Liver (tissue), 9 donors: Measurements from ENCODE around the gene ELL2. TPM values are rescaled to one million over a fixed set of nuclear protein-coding genes. Genes with fewer than 3 reads are reported as not detected.
"Not testable (repeated sequence)": the region's sequence is repeated elsewhere in the genome, so short reads cannot be mapped to it uniquely, and the experiment has no call there.

Source experiments
- DNase-seq: peaks from one replicate; pipeline ENCODE4 v3.0.0-alpha.2; 2017; ENCODE audit warnings: low spot score
- H3K27ac ChIP-seq, 2 donors: one replicate each; pipeline ENCODE4 v1.7.0; 2013; ENCODE audit warnings: inconsistent platforms in 2 of 2, low read length in 2 of 2, control low read depth in 1 of 2, low read depth in 1 of 2, mild to moderate bottlenecking in 1 of 2
- H3K27me3 ChIP-seq, 4 donors: one replicate each; pipeline versions ENCODE4 v1.6.1 to v1.7.0; 2013; ENCODE audit warnings: low read length in 3 of 4, inconsistent platforms in 1 of 4, mild to moderate bottlenecking in 1 of 4, moderate library complexity in 1 of 4; ENCODE audit not compliant: control insufficient read depth in 4 of 4, insufficient read depth in 4 of 4
- H3K36me3 ChIP-seq, 4 donors: one replicate each; pipeline versions ENCODE4 v1.6.1 to v1.7.0; 2013; ENCODE audit warnings: low read length in 3 of 4, mild to moderate bottlenecking in 3 of 4, low read depth in 1 of 4, moderate library complexity in 1 of 4; ENCODE audit not compliant: control insufficient read depth in 4 of 4, insufficient read depth in 3 of 4
- H3K4me1 ChIP-seq, 4 donors: one replicate each; pipeline versions ENCODE4 v1.6.1 to v1.7.0; 2013; ENCODE audit warnings: low read length in 3 of 4, mild to moderate bottlenecking in 3 of 4, moderate library complexity in 1 of 4; ENCODE audit not compliant: control insufficient read depth in 4 of 4, insufficient read depth in 4 of 4
- H3K4me3 ChIP-seq, 3 donors: one replicate each; pipeline versions ENCODE4 v1.6.1 to v1.7.0; 2013; ENCODE audit warnings: low read length in 3 of 3, control low read depth in 1 of 3, low read depth in 1 of 3, mild to moderate bottlenecking in 1 of 3
- H3K9ac ChIP-seq, 2 donors: one replicate each; pipeline ENCODE4 v1.7.0; 2013; ENCODE audit warnings: low read length in 2 of 2, mild to moderate bottlenecking in 2 of 2, moderate library complexity in 2 of 2, control low read depth in 1 of 2, low read depth in 1 of 2
- H3K9me3 ChIP-seq, 4 donors: one replicate each; pipeline versions ENCODE4 v1.6.1 to v1.7.0; 2013; ENCODE audit warnings: low read length in 3 of 4; ENCODE audit not compliant: control insufficient read depth in 4 of 4
- EGR1 ChIP-seq, 2 donors: IDR thresholded peaks; 2 replicates each; pipeline ENCODE4 v1.6.1; 2016 to 2018; ENCODE audit warnings: antibody characterized with exemption in 2 of 2, low read depth in 2 of 2
- FOXA1 ChIP-seq: IDR thresholded peaks from 2 replicates; pipeline ENCODE4 v1.6.1; 2016; ENCODE audit warnings: antibody characterized with exemption
- FOXA2 ChIP-seq: IDR thresholded peaks from 2 replicates; pipeline ENCODE4 v1.6.1; 2016; ENCODE audit warnings: antibody characterized with exemption
- GABPA ChIP-seq, 2 donors: IDR thresholded peaks in 1 of 2; conservative IDR thresholded peaks in 1 of 2; 2 replicates each; pipeline ENCODE4 v1.6.1; 2016; ENCODE audit warnings: antibody characterized with exemption in 2 of 2, mild to moderate bottlenecking in 1 of 2, moderate library complexity in 1 of 2
- JUND ChIP-seq, 2 donors: IDR thresholded peaks; 2 replicates each; pipeline ENCODE4 v1.6.1; 2016; ENCODE audit warnings: antibody characterized with exemption in 2 of 2
- NR2F2 ChIP-seq: IDR thresholded peaks from 2 replicates; pipeline ENCODE4 v1.6.1; 2016; ENCODE audit warnings: antibody characterized with exemption
- RAD21 ChIP-seq, 2 donors: IDR thresholded peaks; 2 replicates each; pipeline ENCODE4 v1.6.1; 2016; ENCODE audit warnings: antibody characterized with exemption in 2 of 2, mild to moderate bottlenecking in 2 of 2
- RXRA ChIP-seq, 2 donors: IDR thresholded peaks; 2 replicates each; pipeline ENCODE4 v1.6.1; 2017 to 2018; ENCODE audit warnings: antibody characterized with exemption in 2 of 2, mild to moderate bottlenecking in 1 of 2
- SP1 ChIP-seq: IDR thresholded peaks from 2 replicates; pipeline ENCODE4 v1.6.1; 2018; ENCODE audit warnings: antibody characterized with exemption, mild to moderate bottlenecking
- TAF1 ChIP-seq: conservative IDR thresholded peaks from 2 replicates; pipeline ENCODE4 v1.6.1; 2016; ENCODE audit warnings: antibody characterized with exemption, mild to moderate bottlenecking
- WGBS: extraction: QIAGEN DNeasy Blood & Tissue Kit; methylation state at CpG from one replicate; pipeline ENCODE4 v1.1.7; 2013; 5-methylcytosine and 5-hydroxymethylcytosine counted together
- polyA plus RNA-seq, 2 donors: library from polyadenylated mRNA; stranded (reverse) in 1 of 2; unstranded in 1 of 2; fragments of 200-250 nt in 1 of 2; fragments of >200 nt in 1 of 2; fragmentation: Nextera tagmentation in 1 of 2; extraction: Ambion mirVana in 1 of 2; gene quantifications; one replicate each; pipeline versions ENCODE4 v1.2.1 to v1.2.3, GENCODE V29; 2013 to 2015
- total RNA-seq, 2 donors: library from RNA; depleted of rRNA; stranded (reverse); fragments of >200 nt; gene quantifications; one replicate each; pipeline ENCODE4 v1.2.3, GENCODE V29; 2014
- TF ChIP-seq, protein P1 (sequence below): IDR thresholded peaks from 2 replicates; pipeline ENCODE4 v1.6.1; 2016; ENCODE audit warnings: antibody characterized with exemption
- TF ChIP-seq, protein P2 (sequence below): IDR thresholded peaks from 2 replicates; pipeline ENCODE4 v1.6.1; 2016; ENCODE audit warnings: antibody characterized with exemption
- TF ChIP-seq, protein P3 (sequence below): IDR thresholded peaks from 2 replicates; pipeline ENCODE4 v1.6.1; 2016; ENCODE audit warnings: antibody characterized with exemption, mild to moderate bottlenecking
- donor health status: healthy.
- donor health status: healthy.
- donor health status: healthy.
- donor health status: healthy.
- donor health status: healthy.

The ELL2 gene
- total and polyA plus RNA-seq, 4 donors, result 21.0 to 64.5 (median 45.9) TPM

DNA sequence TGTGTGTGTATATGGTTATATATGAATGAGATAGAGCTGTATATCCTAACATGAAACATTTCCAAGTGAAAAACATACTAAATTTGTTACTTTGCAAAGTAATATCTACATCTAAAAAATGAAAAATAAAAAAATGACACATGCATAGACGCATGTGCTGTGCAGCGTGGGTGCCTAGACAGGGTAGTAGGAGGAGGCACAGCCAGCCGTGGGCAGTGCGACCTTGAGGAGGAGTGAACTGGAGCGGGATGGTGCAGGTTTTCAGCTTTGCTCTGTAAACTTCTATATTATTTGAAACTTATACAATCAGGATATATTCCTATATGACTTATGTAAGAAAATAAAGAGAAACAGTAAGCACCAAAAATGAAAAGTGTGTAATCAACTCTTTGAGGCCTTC lies 124.2 kb downstream of the ELL2 start:
- WGBS, result 96% methylated on average over 5 of the region's 5 CpGs
- no peak overlapping the region for H3K9ac ChIP-seq
- H3K36me3 ChIP-seq, result no peaks in the 10 kb centered on the region
- no peaks in the 10 kb centered on the region for H3K27me3 ChIP-seq
- H3K4me3 ChIP-seq, result no peak overlapping the region
- no peak overlapping the region for H3K27ac ChIP-seq
- peaks cover 5 to 29% (median 19%) of the 10 kb centered on the region in 4 donors for H3K4me1 ChIP-seq
- no peaks in the 10 kb centered on the region for H3K9me3 ChIP-seq
- no peak for DNase-seq
- TF ChIP-seq EGR1 (IDR thresholded peaks at IDR 0.05; ENCODE audit: low read depth in 2 of 2) (no peak), RXRA (IDR thresholded peaks at IDR 0.05) (no peak), NR2F2 (no peak), SP1 (no peak), RAD21 (IDR thresholded peaks at IDR 0.05) (no peak), GABPA (IDR thresholded peaks at IDR 0.05 in 1 of 2, conservative IDR thresholded peaks at IDR 0.05 in 1 of 2) (no peak), FOXA2 (no peak), JUND (IDR thresholded peaks at IDR 0.05) (no peak), TAF1 (no peak), FOXA1 (no peak)
- TF ChIP-seq, protein P1, sequence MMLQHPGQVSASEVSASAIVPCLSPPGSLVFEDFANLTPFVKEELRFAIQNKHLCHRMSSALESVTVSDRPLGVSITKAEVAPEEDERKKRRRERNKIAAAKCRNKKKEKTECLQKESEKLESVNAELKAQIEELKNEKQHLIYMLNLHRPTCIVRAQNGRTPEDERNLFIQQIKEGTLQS, result no peak
- TF ChIP-seq, protein P2, sequence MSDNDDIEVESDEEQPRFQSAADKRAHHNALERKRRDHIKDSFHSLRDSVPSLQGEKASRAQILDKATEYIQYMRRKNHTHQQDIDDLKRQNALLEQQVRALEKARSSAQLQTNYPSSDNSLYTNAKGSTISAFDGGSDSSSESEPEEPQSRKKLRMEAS, result no peak
- TF ChIP-seq, protein P3, sequence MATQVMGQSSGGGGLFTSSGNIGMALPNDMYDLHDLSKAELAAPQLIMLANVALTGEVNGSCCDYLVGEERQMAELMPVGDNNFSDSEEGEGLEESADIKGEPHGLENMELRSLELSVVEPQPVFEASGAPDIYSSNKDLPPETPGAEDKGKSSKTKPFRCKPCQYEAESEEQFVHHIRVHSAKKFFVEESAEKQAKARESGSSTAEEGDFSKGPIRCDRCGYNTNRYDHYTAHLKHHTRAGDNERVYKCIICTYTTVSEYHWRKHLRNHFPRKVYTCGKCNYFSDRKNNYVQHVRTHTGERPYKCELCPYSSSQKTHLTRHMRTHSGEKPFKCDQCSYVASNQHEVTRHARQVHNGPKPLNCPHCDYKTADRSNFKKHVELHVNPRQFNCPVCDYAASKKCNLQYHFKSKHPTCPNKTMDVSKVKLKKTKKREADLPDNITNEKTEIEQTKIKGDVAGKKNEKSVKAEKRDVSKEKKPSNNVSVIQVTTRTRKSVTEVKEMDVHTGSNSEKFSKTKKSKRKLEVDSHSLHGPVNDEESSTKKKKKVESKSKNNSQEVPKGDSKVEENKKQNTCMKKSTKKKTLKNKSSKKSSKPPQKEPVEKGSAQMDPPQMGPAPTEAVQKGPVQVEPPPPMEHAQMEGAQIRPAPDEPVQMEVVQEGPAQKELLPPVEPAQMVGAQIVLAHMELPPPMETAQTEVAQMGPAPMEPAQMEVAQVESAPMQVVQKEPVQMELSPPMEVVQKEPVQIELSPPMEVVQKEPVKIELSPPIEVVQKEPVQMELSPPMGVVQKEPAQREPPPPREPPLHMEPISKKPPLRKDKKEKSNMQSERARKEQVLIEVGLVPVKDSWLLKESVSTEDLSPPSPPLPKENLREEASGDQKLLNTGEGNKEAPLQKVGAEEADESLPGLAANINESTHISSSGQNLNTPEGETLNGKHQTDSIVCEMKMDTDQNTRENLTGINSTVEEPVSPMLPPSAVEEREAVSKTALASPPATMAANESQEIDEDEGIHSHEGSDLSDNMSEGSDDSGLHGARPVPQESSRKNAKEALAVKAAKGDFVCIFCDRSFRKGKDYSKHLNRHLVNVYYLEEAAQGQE, result no peak

DNA sequence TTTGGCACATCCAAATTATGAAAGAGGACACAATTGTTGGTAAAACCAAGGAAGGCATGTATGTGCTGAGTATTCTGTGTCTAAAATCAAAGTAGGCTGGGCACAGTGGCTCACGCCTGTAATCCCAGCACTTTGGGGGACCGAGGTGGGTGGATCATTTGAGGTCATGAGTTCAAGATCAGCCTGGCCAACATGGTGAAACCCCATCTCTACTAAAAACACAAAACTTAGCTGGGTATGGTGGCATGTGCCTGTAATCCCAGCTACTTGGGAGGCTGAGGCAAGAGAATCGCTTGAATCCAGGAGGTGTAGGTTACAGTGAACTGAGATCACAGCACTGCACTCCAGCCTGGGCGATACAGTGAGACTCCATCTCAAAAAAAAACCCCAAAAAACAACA lies 124.7 kb downstream of the ELL2 start:
- 96% methylated on average over 4 of the region's 4 CpGs for WGBS
- peaks cover 3 to 28% (median 16%) of the 10 kb centered on the region in 4 donors for H3K4me1 ChIP-seq
- H3K27me3 ChIP-seq, H3K4me3 ChIP-seq, H3K9ac ChIP-seq, DNase-seq, H3K36me3 ChIP-seq, H3K9me3 ChIP-seq: not testable (repeated sequence)
- peak overlapping the region; percentile 79 to 90 for H3K27ac ChIP-seq

DNA sequence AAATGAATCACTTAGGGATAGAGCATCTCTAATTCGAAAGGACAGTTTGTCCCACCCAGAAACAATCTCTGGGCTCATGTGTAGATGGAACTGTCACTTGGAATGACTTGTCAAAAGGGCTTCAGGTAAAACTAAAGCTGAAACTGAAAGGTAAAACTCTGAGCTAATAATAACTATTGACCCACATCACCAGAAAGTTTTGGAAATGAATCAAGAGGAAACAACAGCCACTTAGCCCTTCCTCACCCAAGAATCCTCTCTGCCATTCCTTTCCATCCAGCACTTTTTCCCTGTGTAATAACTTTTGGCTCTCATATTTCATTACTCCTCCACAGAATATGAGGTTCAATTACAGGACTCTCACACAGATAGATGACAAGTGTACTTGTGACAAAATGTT lies 125.1 kb downstream of the ELL2 start:
- Histone ChIP-seq H3K27ac (peak overlapping the region; percentile 79 to 90), H3K36me3 (no peaks in the 10 kb centered on the region), H3K27me3 (no peaks in the 10 kb centered on the region), H3K9me3 (no peaks in the 10 kb centered on the region), H3K4me1 (peaks cover 3 to 26% (median 16%) of the 10 kb centered on the region in 4 donors), H3K4me3 (peak overlapping the region in 1 of 3 donors; percentile 14), H3K9ac (no peak overlapping the region)
- no peak for DNase-seq
- 91% methylated on average over 1 of the region's 1 CpG for WGBS
- peak; percentile 30 for TF ChIP-seq SP1
- TF ChIP-seq, protein P1, result no peak
